Measurements from ENCODE around the gene SHISA7. TPM values are rescaled to one million over a fixed set of nuclear protein-coding genes. Genes with fewer than 3 reads are reported as not detected.

The SHISA7 gene
- total RNA-seq, 1 donor from 2014 or later: 0.10 TPM

DNA sequence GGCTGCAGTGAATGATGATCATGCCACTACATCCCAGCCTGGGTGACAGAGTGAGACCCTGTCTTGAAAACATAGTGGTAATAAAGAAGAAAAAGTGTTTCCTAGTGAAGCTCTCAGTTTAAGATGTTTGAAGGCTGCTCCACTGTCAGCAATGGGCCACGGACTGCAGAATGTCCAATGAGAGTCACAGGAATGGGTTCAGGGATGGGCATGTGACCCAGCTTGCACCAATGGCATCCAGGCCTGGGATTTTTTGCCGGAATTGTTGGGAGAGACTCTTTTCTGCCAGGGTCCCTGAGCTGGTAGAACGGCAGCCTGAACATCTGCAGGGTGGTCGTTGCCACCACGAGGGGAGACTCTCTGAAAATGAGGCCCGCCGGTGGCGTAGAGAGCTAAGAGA lies 6.3 kb downstream of the SHISA7 start:
- Mint-ChIP-seq H3K4me3 (ENCODE audit: low read depth) (no peak overlapping the region), H3K36me3 (ENCODE audit: insufficient read depth) (no peaks in the 10 kb centered on the region), H3K9me3 (ENCODE audit: low read depth) (no peaks in the 10 kb centered on the region), H3K27me3 (peaks cover 52% of the 10 kb centered on the region), H3K27ac (no peak overlapping the region), H3K4me1 (ENCODE audit: low read depth) (no peaks in the 10 kb centered on the region)
- no peak for DNase-seq (ENCODE audit: low spot score, unreplicated experiment)
- TF ChIP-seq, protein P1, sequence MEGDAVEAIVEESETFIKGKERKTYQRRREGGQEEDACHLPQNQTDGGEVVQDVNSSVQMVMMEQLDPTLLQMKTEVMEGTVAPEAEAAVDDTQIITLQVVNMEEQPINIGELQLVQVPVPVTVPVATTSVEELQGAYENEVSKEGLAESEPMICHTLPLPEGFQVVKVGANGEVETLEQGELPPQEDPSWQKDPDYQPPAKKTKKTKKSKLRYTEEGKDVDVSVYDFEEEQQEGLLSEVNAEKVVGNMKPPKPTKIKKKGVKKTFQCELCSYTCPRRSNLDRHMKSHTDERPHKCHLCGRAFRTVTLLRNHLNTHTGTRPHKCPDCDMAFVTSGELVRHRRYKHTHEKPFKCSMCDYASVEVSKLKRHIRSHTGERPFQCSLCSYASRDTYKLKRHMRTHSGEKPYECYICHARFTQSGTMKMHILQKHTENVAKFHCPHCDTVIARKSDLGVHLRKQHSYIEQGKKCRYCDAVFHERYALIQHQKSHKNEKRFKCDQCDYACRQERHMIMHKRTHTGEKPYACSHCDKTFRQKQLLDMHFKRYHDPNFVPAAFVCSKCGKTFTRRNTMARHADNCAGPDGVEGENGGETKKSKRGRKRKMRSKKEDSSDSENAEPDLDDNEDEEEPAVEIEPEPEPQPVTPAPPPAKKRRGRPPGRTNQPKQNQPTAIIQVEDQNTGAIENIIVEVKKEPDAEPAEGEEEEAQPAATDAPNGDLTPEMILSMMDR (IDR thresholded peaks at IDR 0.05; ENCODE audit: unreplicated experiment): no peak

DNA sequence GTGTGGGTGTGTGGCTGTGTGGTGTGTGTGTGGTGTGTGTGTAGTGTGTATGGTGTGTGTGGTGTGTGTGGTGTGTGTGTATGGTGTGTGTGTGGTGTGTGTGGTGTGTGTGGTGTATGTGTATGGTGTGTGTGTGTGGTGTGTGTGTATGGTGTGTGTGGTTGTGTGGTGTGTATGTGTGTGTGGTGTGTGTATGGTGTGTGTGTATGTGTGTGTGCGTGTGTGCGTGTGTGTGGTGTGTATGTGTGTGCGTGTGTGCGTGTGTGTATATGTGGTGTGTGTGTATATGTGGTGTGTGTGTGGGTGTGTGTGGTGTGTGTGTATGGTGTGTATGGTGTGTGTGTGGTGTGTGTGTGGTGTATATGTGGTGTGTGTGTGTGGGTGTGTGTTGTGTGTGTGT lies 8.1 kb downstream of the SHISA7 start:
- peaks cover 3% of the 10 kb centered on the region for H3K9me3 Mint-ChIP-seq (ENCODE audit: low read depth)
- DNase-seq (ENCODE audit: low spot score, unreplicated experiment): no peak
- H3K27me3 Mint-ChIP-seq: peaks cover 44% of the 10 kb centered on the region
- no peaks in the 10 kb centered on the region for H3K36me3 Mint-ChIP-seq (ENCODE audit: insufficient read depth)
- no peaks in the 10 kb centered on the region for H3K4me1 Mint-ChIP-seq (ENCODE audit: low read depth)
- H3K4me3 Mint-ChIP-seq (ENCODE audit: low read depth): no peak overlapping the region
- TF ChIP-seq, protein P1 (IDR thresholded peaks at IDR 0.05; ENCODE audit: unreplicated experiment): no peak
- H3K27ac Mint-ChIP-seq: no peak overlapping the region

DNA sequence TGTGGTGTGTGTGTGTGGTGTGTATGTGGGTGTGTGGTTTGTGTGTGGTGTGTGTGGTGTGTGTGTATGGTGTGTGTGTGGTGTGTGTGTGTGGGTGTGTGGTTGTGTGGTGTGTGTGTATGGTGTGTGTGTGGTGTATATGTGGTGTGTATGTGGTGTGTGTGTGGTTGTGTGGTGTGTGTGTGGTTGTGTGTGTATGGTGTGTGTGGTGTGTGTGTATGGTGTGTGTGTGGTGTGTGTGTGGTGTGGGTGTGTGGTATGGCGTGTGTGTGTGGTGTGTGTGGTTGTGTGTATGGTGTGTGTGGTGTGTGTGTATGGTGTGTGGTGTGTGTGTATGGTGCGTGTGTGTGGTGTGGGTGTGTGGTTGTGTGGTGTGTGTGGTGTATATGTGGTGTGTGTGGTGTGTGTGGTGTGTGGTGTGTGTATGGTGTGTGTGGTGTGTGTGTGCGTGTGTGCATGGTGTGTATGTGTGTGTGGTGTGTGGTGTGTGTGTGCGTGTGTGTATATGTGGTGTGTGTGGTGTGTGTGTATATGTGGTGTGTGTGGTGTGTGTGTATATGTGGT lies 8.7 kb downstream of the SHISA7 start:
- no peak for DNase-seq (ENCODE audit: low spot score, unreplicated experiment)
- TF ChIP-seq, protein P1 (IDR thresholded peaks at IDR 0.05; ENCODE audit: unreplicated experiment): no peak
- peaks cover 3% of the 10 kb centered on the region for H3K9me3 Mint-ChIP-seq (ENCODE audit: low read depth)
- H3K27me3 Mint-ChIP-seq: peaks cover 38% of the 10 kb centered on the region
- no peaks in the 10 kb centered on the region for H3K36me3 Mint-ChIP-seq (ENCODE audit: insufficient read depth)
- H3K4me1 Mint-ChIP-seq (ENCODE audit: low read depth): no peaks in the 10 kb centered on the region
- no peak overlapping the region for H3K27ac Mint-ChIP-seq
- no peak overlapping the region for H3K4me3 Mint-ChIP-seq (ENCODE audit: low read depth)

DNA sequence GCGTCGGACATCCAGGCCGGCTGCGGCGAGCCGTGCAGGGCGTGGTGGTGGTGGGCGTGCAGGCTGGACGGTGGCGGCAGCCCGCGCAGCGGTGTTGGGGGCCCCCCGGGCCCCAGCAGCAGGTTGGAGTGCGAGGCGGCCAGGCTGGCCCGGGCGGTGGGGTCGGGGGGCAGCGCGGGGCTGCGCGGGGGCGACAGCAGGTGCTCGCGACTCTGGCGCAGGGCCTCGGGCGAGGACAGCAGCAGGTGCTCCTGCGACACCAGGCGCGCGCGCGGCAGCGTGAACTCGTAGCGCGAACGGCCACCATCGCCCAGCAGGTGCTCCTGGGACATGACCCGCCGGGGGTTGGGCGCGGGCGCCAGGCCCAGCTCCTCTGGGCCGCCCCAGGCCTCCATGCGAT lies 9.8 kb downstream of the SHISA7 start:
- Mint-ChIP-seq H3K36me3 (ENCODE audit: insufficient read depth) (no peaks in the 10 kb centered on the region), H3K27ac (no peak overlapping the region), H3K9me3 (ENCODE audit: low read depth) (peaks cover 3% of the 10 kb centered on the region), H3K4me1 (ENCODE audit: low read depth) (no peaks in the 10 kb centered on the region), H3K4me3 (ENCODE audit: low read depth) (no peak overlapping the region), H3K27me3 (peaks cover 33% of the 10 kb centered on the region)
- TF ChIP-seq, protein P1 (IDR thresholded peaks at IDR 0.05; ENCODE audit: unreplicated experiment): no peak
- DNase-seq (ENCODE audit: low spot score, unreplicated experiment): no peak

DNA sequence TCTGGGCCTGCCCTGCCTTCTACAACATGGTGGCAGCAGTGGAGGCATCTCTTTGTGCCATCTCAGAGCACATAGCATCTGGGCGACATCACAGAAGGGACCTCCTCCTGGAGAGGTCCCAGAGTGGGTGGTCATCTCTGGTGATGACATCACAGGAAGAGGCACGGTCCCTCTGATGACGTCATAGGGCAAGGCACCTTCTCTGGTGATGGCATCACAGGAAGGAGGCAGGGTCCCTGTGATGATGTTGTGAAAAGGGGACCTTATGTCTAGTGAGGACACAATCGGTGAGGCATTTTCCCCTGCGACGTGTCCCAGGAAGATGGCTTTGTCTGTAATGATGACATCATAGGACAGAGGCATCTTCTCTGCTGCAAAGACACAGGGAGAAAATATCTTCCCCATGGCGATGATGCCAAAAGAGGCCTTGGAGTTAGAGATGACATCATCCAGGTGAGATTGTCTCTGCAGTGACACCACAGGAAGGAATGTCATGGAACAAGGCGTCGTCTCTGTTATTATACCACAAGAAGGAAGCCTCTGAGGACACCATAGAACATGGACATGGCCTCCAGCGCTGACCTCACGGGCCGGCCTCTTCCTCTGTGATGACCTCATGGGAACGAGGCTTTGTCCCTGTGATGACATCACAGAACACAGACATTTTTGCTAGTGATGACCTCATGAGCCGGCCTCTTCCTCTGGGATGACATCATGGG lies 10.7 kb downstream of the SHISA7 start:
- H3K36me3 Mint-ChIP-seq (ENCODE audit: insufficient read depth): no peaks in the 10 kb centered on the region
- DNase-seq (ENCODE audit: low spot score, unreplicated experiment): no peak
- no peak overlapping the region for H3K27ac Mint-ChIP-seq
- no peaks in the 10 kb centered on the region for H3K4me1 Mint-ChIP-seq (ENCODE audit: low read depth)
- H3K27me3 Mint-ChIP-seq: peaks cover 29% of the 10 kb centered on the region
- TF ChIP-seq, protein P1 (IDR thresholded peaks at IDR 0.05; ENCODE audit: unreplicated experiment): no peak
- peaks cover 3% of the 10 kb centered on the region for H3K9me3 Mint-ChIP-seq (ENCODE audit: low read depth)
- H3K4me3 Mint-ChIP-seq (ENCODE audit: low read depth): no peak overlapping the region
